RCC 7860 (cell line): ENCODE measurements around the gene INAVA.

Experiments used
- DNase-seq: peaks from one replicate; pipeline ENCODE4 v3.0.0-alpha.2; 2015; ENCODE audit warnings: low spot score
- FAIRE-seq: peaks from 2 replicates; lab custom pipeline; 2012; peaks lifted over from hg19 to GRCh38; lab: Jason Lieb, UNC

Gene INAVA, protein sequence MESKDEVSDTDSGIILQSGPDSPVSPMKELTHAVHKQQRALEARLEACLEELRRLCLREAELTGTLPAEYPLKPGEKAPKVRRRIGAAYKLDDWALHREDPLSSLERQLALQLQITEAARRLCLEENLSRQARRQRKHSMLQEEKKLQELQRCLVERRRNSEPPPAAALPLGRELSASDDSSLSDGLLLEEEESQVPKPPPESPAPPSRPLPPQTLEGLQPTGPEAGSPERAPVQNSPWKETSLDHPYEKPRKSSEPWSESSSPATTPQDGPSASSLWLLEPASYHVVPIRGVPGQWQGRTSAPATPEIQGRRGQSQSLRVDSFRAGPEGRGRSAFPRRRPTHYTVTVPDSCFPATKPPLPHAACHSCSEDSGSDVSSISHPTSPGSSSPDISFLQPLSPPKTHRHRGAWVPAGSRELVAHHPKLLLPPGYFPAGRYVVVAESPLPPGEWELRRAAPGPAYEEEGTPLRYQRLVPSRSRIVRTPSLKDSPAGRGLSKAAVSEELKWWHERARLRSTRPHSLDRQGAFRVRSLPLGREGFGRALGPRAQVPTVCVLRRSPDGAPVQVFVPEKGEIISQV

GRCh38 chr1:200894712-200895442 lies at the start of gene INAVA:
INAVA (plus strand) TSS chr1:200894900; CDS start chr1:200898401, 3,501 bp downstream.
- DNase-seq (no peak), FAIRE-seq (no peak)

- DNase-seq = no peak
- no peak for FAIRE-seq
These were observed 49.3 kb upstream of the INAVA start for GRCh38 chr1:200845360-200845759.

DNA sequence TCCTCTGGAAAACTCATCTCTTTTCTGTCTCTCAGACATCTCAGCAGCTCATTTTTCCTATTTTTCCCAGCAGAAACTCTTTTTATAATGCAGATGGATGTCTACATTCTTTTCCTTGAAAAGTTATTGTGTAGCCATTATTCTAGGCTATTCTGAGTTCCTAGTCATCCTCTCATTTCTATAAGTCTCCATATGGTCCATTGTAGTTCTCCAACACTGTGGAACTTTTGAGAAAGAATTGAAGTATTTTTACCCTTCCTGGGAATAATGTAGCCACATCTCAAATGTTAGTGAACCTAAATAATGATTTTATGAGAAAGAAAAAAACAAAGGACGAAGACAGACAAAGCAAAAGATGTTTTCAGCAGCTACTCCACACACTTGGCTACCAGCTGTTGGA lies 48.3 kb upstream of the INAVA start:
- FAIRE-seq (no peak), DNase-seq (no peak)

DNA sequence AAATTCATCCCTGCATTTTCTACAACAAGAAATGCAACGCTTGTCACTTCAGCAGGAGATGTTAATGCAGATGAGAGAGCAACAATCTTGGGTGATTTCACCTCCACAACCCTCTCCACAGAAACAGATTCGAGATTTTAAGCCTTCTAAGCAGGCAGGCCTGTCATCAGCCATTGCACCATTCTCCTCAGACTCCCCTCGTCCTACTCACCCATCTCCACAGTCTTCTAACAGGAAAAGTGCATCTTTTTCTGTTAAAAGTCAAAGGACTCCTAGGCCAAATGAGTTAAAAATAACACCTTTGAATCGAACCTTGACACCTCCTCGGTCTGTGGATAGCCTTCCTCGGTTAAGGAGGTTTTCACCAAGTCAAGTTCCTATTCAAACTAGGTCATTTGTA lies 45.3 kb upstream of the INAVA start:
- DNase-seq (no peak), FAIRE-seq (no peak)

GRCh38 chr1:200850554-200850953 lies 44.1 kb upstream of the INAVA start:
- FAIRE-seq (no peak), DNase-seq (no peak)

DNA sequence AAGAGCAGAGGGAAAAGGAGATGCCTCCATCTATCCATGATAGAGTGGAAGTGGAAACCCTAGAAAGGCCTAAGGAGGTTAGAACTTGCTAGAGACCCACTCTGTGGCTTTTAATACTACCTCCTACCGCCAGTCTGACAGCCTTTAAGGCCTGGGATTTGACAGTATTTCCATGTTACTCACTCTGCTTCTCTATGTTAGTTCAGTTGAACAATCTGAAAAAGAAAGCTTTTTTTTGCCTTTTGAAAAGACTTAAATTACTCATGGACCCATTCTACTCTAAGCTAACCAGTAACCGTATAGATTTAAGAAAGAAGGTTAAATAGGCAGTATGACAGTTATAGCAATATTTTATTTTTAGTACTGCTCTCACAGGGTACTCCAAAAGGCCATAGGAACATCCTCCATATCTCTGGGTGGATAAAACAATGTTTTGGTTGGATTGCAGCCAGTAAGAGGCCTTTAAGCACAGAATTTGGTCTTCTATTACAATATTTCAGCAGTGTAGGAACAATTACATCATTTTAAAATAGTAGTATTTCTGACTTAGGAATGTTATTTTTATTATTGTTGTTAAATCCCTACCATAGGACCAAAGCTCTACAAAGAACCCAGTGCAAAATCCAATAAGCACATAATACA lies 37.9 kb upstream of the INAVA start:
- DNase-seq (no peak), FAIRE-seq (no peak)

- DNase-seq = no peak
- no peak for FAIRE-seq
These were observed 36.9 kb upstream of the INAVA start for GRCh38 chr1:200857804-200858203.

- no peak for FAIRE-seq
These were observed 32.6 kb upstream of the INAVA start for GRCh38 chr1:200861937-200862647.

DNA sequence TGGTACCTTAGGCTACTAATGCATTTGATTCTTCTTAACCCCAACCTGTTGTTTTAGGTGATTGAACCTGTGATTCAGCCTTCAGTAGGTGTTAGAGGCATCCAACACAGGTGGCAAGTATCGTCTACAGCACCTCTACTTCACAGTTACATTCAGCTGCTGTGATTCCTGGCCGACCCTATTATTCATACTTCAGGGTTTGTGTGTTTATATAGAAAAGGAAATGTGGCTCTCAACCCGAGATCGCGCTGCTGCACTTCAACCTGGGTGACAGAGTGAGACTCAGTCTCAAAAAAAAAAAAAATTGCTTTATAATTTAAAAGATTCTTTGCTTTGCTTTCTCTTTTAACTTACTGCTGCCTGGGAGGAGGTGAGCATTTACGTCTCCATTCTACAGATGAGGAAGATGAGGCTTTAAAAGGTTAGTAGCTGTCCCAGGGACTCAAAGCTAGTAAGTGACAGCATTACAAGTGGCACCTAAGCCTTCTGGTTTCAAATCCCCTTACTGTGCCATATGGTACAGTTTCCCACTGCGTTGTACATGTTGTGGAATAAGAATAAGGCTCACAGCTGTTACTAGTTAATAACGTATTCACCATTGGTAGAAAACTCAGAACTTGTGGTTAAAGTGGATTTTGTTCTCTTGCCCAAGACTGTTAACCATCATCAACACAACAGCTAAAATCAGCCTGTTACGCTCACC lies 31.8 kb upstream of the INAVA start:
- no peak for DNase-seq
- FAIRE-seq = no peak

More at GRCh38 chr1:200861937-200862647, 32.6 kb upstream of the INAVA start:
- no peak for DNase-seq

GRCh38 chr1:200866116-200866515 lies 28.6 kb upstream of the INAVA start:
- no peak for FAIRE-seq
- DNase-seq = no peak

GRCh38 chr1:200866521-200866920 lies 28.2 kb upstream of the INAVA start:
- FAIRE-seq (no peak), DNase-seq (no peak)

GRCh38 chr1:200867018-200867811 lies 27.5 kb upstream of the INAVA start:
- DNase-seq (no peak), FAIRE-seq (no peak)

- FAIRE-seq = no peak
- DNase-seq = no peak
These were observed 25.3 kb upstream of the INAVA start for GRCh38 chr1:200869376-200869752.

DNA sequence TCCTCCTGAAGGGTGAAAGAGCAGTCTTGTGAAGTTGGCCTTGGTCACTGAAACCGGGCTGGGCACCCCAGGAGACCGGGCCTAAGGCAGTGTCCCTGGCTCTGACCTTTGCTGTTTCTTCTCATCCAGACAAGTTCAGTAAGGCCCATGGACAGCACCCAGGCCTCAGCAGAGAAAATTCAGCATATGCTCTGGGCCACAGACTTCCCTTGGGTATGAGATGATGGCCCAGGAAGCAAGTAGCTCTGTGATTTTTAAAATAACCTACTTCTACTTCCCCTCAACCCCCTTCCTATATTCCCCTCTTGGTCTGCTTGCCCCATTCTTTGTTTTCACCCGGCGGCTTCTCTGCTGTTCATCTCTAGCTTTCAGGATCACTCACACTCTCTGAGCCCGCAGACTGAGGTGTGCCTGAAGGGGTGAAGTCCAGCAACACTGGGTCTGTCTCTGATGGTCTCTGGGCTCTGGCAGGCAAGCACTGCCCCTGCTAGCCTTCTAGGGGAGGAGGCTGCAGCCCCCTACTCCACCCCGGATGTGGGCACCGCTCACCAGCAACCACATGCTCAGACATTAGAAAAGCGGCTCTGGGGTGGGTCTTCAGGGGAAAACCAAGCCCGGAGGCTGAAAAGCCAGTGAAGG lies 24.8 kb upstream of the INAVA start:
- FAIRE-seq (no peak), DNase-seq (no peak)

DNA sequence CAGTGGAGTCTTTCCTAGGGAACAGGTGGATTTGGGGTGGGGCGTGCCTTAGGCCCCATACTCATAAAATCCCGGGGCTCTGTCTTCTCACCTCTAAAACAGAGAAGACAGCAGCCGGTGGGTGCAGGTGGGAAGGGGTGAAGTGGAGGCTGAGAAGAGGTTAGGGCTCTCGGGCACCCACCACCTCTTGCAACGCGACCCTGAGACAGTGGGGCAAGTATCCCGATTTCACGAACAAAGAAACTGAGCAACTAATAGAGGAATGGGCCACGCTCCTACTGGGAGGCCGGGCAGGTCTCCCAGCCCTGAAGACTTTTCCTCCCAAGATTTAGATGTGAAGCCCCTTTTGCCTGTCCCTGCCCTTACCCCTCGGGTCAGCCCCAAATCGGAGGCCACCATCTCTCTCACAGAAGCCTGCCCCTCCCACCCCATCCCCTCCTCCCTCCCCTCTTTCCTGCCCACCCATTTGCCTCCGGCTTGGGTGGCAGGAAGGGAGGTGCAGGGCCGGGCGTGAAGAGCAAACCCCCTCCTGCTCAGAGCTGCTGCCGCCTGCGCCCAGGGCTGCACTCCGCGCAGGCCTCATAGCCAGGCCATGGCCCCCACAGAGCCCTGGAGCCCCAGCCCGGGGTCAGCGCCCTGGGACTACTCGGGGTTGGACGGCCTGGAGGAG lies 22.1 kb upstream of the INAVA start, which contains the start of gene GPR25:
TSS of gene GPR25 (plus strand) at position 536 of the 670 bp plus-strand sequence. CDS start at position 593, 57 bp downstream.
- DNase-seq (no peak), FAIRE-seq (no peak)

DNA sequence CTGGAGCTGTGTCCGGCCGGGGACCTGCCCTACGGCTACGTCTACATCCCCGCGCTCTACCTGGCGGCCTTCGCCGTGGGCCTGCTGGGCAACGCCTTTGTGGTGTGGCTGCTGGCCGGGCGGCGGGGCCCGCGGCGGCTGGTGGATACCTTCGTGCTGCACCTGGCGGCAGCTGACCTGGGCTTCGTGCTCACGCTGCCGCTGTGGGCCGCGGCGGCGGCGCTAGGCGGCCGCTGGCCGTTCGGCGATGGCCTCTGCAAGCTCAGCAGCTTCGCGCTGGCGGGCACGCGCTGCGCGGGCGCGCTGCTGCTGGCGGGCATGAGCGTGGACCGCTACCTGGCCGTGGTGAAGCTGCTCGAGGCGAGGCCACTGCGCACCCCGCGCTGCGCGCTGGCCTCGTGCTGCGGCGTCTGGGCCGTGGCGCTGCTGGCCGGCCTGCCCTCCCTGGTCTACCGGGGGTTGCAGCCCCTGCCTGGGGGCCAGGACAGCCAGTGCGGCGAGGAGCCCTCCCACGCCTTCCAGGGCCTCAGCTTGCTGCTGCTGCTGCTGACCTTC lies 21.5 kb upstream of the INAVA start:
- no peak for FAIRE-seq

DNA sequence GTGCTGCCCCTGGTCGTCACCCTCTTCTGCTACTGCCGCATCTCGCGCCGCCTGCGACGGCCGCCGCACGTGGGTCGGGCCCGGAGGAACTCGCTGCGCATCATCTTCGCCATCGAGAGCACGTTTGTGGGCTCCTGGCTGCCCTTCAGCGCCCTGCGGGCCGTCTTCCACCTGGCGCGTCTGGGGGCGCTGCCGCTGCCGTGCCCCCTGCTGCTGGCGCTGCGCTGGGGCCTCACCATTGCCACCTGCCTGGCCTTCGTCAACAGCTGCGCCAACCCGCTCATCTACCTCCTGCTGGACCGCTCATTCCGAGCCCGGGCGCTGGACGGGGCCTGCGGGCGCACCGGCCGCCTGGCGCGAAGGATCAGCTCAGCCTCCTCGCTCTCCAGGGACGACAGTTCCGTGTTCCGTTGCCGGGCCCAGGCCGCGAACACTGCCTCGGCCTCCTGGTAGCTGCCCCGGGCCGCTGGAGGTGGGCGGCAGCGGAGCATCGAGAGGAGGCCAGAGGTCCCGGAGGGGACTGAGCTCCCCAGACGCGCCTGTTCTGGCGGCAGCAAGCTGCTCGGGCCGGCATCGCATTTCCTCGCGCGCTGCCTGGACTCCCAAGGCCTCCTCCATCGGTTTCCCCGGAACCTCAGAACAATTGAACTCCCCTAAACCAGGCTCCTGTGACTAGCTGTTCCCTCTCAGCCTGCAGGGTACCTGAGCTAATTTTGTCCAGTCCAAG lies 20.9 kb upstream of the INAVA start:
- FAIRE-seq (no peak), DNase-seq (no peak)

More for the DNA sequence above, 21.5 kb upstream of the INAVA start:
- no peak for DNase-seq
